Measurements from ENCODE around the gene PGM1. TPM values are rescaled to one million over a fixed set of nuclear protein-coding genes. Genes with fewer than 3 reads are reported as not detected.

Gene PGM1
- total and polyA plus RNA-seq, 8 donors, result 11.3 to 82.8 (median 28.9) TPM

DNA sequence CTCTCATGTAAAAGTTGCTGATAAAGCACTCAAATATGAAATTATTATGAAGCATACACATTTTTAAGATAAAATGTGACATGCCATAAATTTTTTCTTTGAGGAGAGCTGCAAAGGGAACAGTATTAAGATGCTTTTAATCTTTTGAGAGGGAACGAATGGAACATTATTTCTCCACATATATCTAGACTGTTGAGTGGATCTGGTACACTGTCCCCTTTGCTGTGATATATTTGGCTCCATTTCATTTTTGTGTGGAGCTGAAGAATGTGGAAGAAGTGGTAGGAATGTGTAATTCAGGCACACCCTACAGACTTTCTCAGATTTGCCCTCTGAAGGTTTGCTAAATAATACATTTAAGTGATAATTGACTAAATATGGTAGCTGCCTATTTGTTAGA, 31.7 kb downstream of the PGM1 start:
- no peaks in the 10 kb centered on the region for H3K27me3 ChIP-seq
- intact Hi-C loops (cut with DNase I; ENCODE audit: low total_unique reads), result loop anchor here (10.0 kb wide), 1 partner anchor 540 kb away; no protein-coding TSS in a partner anchor
- WGBS, 5 donors, result 68 to 82% (median 76%) methylated on average over 1 of the region's 1 CpG
- H3K9me3 ChIP-seq, result no peaks in the 10 kb centered on the region
- DNase-seq, result no peak
- peaks cover 0 to 9% (median 2%) of the 10 kb centered on the region in 4 donors for H3K4me1 ChIP-seq
- no peak for TF ChIP-seq EP300 (IDR thresholded peaks at IDR 0.05)
- no peak for TF ChIP-seq POLR2AphosphoS5 (IDR thresholded peaks at IDR 0.05)
- TF ChIP-seq, protein P1, sequence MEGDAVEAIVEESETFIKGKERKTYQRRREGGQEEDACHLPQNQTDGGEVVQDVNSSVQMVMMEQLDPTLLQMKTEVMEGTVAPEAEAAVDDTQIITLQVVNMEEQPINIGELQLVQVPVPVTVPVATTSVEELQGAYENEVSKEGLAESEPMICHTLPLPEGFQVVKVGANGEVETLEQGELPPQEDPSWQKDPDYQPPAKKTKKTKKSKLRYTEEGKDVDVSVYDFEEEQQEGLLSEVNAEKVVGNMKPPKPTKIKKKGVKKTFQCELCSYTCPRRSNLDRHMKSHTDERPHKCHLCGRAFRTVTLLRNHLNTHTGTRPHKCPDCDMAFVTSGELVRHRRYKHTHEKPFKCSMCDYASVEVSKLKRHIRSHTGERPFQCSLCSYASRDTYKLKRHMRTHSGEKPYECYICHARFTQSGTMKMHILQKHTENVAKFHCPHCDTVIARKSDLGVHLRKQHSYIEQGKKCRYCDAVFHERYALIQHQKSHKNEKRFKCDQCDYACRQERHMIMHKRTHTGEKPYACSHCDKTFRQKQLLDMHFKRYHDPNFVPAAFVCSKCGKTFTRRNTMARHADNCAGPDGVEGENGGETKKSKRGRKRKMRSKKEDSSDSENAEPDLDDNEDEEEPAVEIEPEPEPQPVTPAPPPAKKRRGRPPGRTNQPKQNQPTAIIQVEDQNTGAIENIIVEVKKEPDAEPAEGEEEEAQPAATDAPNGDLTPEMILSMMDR (IDR thresholded peaks at IDR 0.05), result no peak
- H3K4me3 ChIP-seq, result no peak overlapping the region
- H3K27ac ChIP-seq, result no peak overlapping the region
- H3K36me3 ChIP-seq, result peaks cover 0 to 7% (median 6%) of the 10 kb centered on the region in 4 donors

- no peak overlapping the region for H3K4me3 ChIP-seq
- 82 to 93% (median 87%) methylated on average over 2 of the region's 2 CpGs for WGBS, 5 donors
- no peaks in the 10 kb centered on the region for H3K9me3 ChIP-seq
- H3K36me3 ChIP-seq, result peaks cover 0 to 20% (median 19%) of the 10 kb centered on the region in 4 donors
- H3K27ac ChIP-seq, result no peak overlapping the region
- H3K4me1 ChIP-seq, result peaks cover 0 to 6% (median 2%) of the 10 kb centered on the region in 4 donors
- no peaks in the 10 kb centered on the region for H3K27me3 ChIP-seq
- intact Hi-C loops (cut with DNase I; ENCODE audit: low total_unique reads), result loop anchor here (10.0 kb wide), 1 partner anchor 539 kb away; no protein-coding TSS in a partner anchor
- no peak for DNase-seq
- no peak for TF ChIP-seq POLR2A (IDR thresholded peaks at IDR 0.05)
- TF ChIP-seq POLR2AphosphoS5 (IDR thresholded peaks at IDR 0.05), result peak in 1 of 3 donors; percentile 8
- TF ChIP-seq, protein P1 (IDR thresholded peaks at IDR 0.05), result no peak
Observed at GRCh38 chr1:63626222-63626621, 33.0 kb downstream of the PGM1 start.

DNA sequence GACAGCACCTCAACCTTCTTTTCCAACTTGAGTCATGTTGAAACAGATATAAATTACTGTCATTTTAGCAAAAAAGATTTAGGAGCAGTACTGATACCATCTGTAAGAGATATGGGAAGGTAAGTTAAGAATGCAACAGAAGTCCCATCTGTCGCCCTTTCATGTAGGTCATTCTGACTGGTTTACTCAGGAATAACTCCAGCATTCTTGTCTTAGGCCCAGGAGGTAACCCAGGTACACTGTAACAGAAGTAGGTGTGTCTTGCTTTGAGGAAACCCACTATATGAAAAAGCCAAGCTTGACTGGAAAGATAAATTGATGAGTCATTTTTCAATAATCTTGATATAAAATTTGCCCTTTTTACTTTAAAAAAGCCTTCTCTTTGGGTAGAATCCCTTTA, 35.4 kb downstream of the PGM1 start:
- Histone ChIP-seq H3K27me3 (no peaks in the 10 kb centered on the region), H3K4me3 (no peak overlapping the region), H3K4me1 (peaks cover 0 to 4% (median 0%) of the 10 kb centered on the region in 4 donors), H3K9me3 (no peaks in the 10 kb centered on the region), H3K27ac (no peak overlapping the region), H3K36me3 (peaks cover 0 to 40% (median 38%) of the 10 kb centered on the region in 4 donors)
- DNase-seq, result no peak
- TF ChIP-seq, protein P1 (IDR thresholded peaks at IDR 0.05), result no peak
- no peak for TF ChIP-seq POLR2A (IDR thresholded peaks at IDR 0.05)
- no peak for TF ChIP-seq EP300 (IDR thresholded peaks at IDR 0.05)
- no peak for TF ChIP-seq POLR2AphosphoS5 (IDR thresholded peaks at IDR 0.05)
- 80 to 91% (median 86%) methylated on average over 1 of the region's 1 CpG for WGBS, 5 donors
- intact Hi-C loops (cut with DNase I; ENCODE audit: low total_unique reads), result loop anchor here (10.0 kb wide), 1 partner anchor 536 kb away; no protein-coding TSS in a partner anchor

GRCh38 chr1:63630238-63630637, 37.0 kb downstream of the PGM1 start:
- WGBS, 5 donors, result 69 to 86% (median 73%) methylated on average over 4 of the region's 4 CpGs
- peaks cover 0 to 4% (median 0%) of the 10 kb centered on the region in 4 donors for H3K4me1 ChIP-seq
- no peak overlapping the region for H3K27ac ChIP-seq
- DNase-seq, result no peak
- H3K4me3 ChIP-seq, result no peak overlapping the region
- TF ChIP-seq, protein P1 (IDR thresholded peaks at IDR 0.05), result no peak
- no peak for TF ChIP-seq POLR2AphosphoS5 (IDR thresholded peaks at IDR 0.05)
- intact Hi-C loops (cut with DNase I; ENCODE audit: low total_unique reads), result no loop called here
- peaks cover 0 to 52% (median 48%) of the 10 kb centered on the region in 4 donors for H3K36me3 ChIP-seq
- H3K27me3 ChIP-seq, result no peaks in the 10 kb centered on the region
- no peaks in the 10 kb centered on the region for H3K9me3 ChIP-seq

All from stomach (tissue), 9 donors.